ENCODE measurements around the gene CYLC1.
A peak's percentile ranks its signal among the peaks of the same experiment; 100 is the strongest.

CYLC1 gene, protein sequence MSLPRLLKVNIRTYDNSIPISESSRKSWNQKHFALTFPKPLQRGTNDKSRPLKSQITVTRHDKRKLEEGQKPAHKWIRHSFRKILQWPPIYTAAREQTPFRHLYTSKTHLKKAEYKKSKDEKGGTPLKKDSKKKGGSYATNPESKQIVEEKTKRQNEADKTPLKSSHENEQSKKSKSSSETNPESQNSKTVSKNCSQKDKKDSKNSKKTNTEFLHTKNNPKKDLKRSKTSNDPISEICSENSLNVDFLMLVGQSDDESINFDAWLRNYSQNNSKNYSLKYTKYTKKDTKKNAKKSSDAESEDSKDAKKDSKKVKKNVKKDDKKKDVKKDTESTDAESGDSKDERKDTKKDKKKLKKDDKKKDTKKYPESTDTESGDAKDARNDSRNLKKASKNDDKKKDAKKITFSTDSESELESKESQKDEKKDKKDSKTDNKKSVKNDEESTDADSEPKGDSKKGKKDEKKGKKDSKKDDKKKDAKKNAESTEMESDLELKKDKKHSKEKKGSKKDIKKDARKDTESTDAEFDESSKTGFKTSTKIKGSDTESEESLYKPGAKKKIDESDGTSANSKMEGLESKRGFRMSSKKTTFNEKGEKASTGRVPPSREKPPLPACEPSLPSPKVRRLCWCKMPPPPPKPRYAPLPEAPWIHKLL

DNA sequence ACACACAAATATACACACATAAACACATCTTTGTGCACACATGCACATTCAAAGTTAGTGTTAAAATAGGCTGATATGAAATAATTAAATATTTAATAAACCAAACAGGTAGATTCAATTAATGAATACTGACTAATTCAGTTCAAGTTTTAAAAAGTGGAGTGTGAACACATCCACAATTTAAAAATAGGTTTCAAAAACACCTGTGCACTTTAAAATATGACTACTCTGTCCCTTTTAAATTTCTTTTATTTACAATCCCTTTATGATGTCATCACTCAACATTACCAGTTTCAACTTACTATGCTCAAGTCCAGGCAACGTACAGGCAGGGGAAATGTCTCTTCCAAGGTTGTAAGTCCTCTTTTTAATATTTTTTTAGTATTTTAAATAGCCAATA is at the start of gene CYLC1:
CYLC1 (plus strand) TSS at position 301 of the 400 bp plus-strand sequence; CDS start at position 338, 37 bp downstream.
- DNase-seq, result no peak

DNA sequence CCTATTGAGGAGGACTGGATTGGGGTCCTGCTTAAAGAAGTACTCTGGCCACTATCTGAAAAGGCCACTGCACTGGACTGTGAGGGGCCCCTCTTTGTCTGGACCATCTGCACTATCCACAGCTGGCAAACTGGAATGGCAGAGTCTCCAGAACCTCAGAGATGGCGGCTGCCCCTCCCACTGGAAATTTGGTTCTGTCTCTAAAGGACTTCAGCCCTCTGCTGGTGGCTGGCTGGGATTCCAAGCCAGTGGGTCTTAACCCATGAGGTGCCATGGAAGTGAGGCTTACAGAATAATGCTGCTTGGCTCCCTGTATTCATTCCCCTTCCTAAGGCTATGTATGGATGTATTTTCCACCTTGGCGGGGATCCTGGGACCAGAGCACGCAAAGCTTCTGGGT is 41.6 kb upstream of the CYLC1 start:
- no peak for DNase-seq

DNA sequence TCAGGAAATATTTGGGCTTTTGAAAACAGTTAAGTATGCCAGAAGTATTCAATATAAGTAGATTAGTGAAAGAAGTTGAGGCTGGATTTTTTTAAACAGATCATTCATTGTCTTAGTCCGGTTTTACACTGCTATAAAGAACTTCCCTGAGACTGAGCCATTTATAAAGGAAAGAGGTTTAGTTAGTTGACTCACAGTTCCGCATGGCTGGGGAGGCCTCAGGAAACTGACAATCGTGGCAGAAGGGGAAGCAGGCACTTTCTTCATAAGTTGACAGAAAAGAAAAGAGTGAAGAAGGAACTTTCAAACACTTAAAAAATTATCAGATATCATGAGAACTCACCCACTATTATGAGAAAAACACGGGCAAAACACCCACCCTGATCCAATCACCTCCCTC is 31.1 kb upstream of the CYLC1 start:
- no peak for DNase-seq

DNA sequence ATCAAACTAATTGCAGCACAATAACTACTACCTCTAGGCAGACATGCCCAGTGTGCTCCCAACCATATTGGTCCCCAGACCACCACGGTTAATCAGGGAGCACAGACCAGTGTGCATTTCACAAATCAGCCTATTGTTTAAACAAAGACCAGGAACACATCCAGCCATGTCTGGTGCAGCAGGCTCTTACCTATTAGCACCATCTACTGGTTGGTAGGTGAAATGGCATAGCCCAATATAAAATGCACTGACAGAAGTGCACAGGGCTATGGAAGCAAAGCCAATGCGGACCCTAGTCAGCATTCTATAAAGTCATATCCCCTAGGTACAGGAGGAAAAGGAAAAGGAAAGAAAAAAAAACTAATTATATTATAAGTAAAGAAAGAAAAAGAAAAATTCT is 15.5 kb upstream of the CYLC1 start:
- DNase-seq, result peak; percentile 22

DNA sequence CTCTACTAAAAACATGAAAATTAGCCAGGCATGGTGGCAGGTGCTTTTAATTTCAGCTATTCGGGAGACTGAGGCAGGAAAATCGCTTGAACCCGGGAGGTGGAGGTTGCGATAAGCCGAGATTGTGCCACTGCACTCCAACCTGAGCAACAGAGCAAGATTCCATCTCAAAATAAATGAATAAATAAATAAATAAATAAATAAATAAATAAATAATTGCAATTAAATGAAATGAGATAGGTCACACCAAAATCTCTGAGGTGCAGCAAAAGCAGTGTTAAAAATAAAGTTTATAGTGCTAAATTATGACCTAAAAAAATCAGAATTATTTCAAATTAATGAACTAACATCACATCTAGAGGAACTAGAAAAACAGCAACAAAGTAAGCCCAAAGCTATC is 13.6 kb upstream of the CYLC1 start:
- no peak for DNase-seq

DNA sequence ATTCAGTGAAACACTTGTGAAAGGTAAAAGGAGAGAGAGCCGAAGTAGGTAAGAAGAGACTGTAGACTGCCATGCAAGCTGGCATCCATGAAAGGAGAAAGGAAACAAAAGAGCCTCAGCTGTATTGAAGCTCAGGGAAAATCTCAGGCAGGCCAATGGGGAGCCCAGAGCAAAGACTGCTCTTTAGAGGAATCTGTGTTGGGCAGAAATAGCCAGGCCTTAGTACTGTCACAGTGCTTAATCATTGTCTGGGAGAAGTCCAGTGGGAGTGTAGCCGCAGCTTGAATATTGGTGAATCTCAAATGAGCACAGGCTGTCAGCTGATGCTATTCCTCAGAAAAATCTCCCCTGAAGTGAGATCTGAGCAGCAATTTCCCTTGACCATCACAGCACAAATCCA is 27.6 kb downstream of the CYLC1 start:
- no peak for DNase-seq

DNA sequence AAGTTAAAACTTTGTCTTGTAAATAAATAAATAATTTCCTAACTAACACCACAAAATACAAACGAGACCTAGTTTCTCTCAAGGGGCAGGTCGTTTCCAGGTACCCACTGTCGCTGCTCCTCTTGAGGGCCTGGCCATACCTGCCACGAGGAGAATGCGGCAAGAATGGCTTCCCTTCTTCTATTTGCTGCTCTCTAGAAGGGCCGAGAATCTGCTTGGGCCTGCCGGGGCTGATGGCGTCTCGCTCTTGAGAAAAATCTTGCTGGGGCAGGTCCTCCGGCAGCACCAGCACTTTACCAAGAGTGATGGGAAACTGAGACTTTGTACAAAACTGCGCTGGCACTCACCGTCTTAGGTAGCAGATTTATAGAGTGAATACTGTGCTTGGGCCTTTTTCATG is 31.5 kb downstream of the CYLC1 start:
- no peak for DNase-seq

DNA sequence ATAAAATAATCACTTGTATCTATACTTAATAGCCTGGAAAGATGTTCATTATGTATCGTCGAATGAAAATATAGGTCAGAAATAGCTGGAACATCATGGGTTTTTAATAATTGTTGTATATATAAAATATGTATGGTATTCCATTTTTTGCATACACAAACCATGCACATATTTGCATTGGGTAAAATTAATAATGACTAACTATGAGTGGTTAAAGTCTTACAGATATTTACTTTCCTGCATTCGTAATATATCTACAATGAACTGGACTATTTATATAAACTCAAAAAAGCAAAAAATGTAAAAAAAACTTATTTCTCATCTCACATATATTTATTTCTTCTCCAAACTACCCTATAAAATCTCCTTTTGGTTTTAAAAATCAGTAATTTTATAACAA is 46.0 kb downstream of the CYLC1 start:
- DNase-seq, result no peak

DNA sequence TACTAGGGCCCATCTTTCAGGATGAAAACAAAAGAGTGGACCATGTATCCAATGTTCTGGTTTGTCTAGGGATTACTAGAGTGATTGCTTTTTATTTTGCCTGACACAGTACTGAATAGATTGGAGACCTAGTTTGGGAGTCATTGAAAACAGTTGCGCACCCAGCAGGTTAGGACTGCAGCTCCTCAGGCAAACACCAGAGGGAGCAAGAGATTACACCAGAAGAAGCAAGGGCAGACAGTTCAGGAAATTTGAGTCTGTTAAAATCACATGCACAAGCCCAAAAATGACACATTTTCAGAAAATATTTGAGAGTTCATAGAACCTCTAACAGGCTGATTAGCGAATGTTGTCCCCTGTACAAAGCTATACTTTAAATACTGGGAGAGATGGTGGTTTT is 55.6 kb downstream of the CYLC1 start:
- peak; percentile 25 for DNase-seq

DNA sequence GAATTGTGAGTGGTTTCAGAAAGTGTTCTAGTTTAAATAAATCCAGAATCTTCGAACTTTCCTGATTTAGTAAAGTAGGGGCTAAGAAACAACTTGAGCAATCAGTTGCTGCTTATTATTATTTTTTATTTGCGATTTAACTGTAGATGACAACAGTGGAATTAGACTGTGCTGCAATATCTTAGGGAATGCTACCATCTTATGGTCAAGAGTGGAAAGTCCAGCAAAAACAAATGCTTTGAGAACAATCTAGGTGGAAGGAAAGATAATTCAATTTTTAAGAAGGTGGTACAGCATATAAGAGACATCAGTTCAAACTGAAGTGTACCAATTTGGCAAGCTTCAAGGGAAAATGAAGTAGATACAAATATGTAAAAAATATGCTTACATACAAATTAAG is 73.3 kb downstream of the CYLC1 start:
- no peak for DNase-seq
